H1 (cell line): ENCODE data around the gene TRIM9. TPM values are rescaled to one million over a fixed set of nuclear protein-coding genes. Genes with fewer than 3 reads are reported as not detected.

Source experiments
- RBBP5 ChIP-seq: IDR thresholded peaks from 2 replicates; pipeline ENCODE4 v1.7.1; 2012; ENCODE audit warnings: low read depth, mild to moderate bottlenecking, inconsistent platforms, low read length, moderate library complexity, borderline replicate concordance
- TAF1 ChIP-seq: IDR thresholded peaks from 2 replicates; pipeline ENCODE4 v1.6.1; 2011; ENCODE audit warnings: mild to moderate bottlenecking, low read depth, low read length
- polyA plus RNA-seq, 7 experiments: library from polyadenylated mRNA; depleted of rRNA in 3 of 7; stranded (reverse) in 5 of 7; unstranded in 2 of 7; fragments of >200 nt in 5 of 7; fragments of 200-250 nt in 2 of 7; gene quantifications; 1 replicate in 5 of 7; 2 replicates in 1 of 7; 4 replicates in 1 of 7; pipeline versions ENCODE4 v1.2.1 to v1.2.3, GENCODE V29; 2011 to 2013; ENCODE audit warnings: missing spikeins in 2 of 7, mixed read lengths in 2 of 7
- total RNA-seq: library from RNA; stranded (reverse); fragmentation: NEBNext Ultra II Directional; extraction: Animal tissue kit (Norgen Biotek cat#: 25700); gene quantifications from 2 replicates; pipeline ENCODE4 v1.2.1, GENCODE V29; 2021

Gene TRIM9
- total and polyA plus RNA-seq, 2 of the 8 experiments (the other 6 are each of a cell fraction or from before 2014, with no cell fraction given), result 2.7 to 5.4 TPM

- TF ChIP-seq RBBP5 (no peak), TAF1 (no peak)
- TF ChIP-seq, all 59 proteins: peak for 0
Observed at GRCh38 chr14:51058382-51058781, 36.5 kb downstream of the TRIM9 start (continued).
